Measurements from ENCODE around the gene PRXL2A. TPM values are rescaled to one million over a fixed set of nuclear protein-coding genes. Genes with fewer than 3 reads are reported as not detected.
"Not testable (repeated sequence)": the region's sequence is repeated elsewhere in the genome, so short reads cannot be mapped to it uniquely, and the experiment has no call there.

The PRXL2A gene
- polyA plus RNA-seq, 3 donors, result 102 to 119 (median 105) TPM

- DNase-seq, result no peak
Observed at GRCh38 chr10:80473096-80473657, 64.8 kb downstream of the PRXL2A start.

GRCh38 chr10:80473692-80474596, 65.6 kb downstream of the PRXL2A start:
- DNase-seq, result no peak

GRCh38 chr10:80474597-80474910, 66.2 kb downstream of the PRXL2A start:
- DNase-seq, result no peak

GRCh38 chr10:80474941-80475340, 66.6 kb downstream of the PRXL2A start:
- no peak for DNase-seq

GRCh38 chr10:80475641-80476040, 67.3 kb downstream of the PRXL2A start:
- DNase-seq, result not testable (repeated sequence)

- DNase-seq, result no peak
Observed at GRCh38 chr10:80476685-80477084, 68.3 kb downstream of the PRXL2A start.

GRCh38 chr10:80477813-80478212, 69.5 kb downstream of the PRXL2A start:
- no peak for DNase-seq

GRCh38 chr10:80480373-80480772, 72.0 kb downstream of the PRXL2A start:
- not testable (repeated sequence) for DNase-seq

GRCh38 chr10:80480852-80481251, 72.5 kb downstream of the PRXL2A start:
- DNase-seq, result no peak

GRCh38 chr10:80484243-80484642, 75.9 kb downstream of the PRXL2A start:
- DNase-seq, result no peak

GRCh38 chr10:80484676-80485075, 76.3 kb downstream of the PRXL2A start:
- DNase-seq, result no peak

GRCh38 chr10:80485076-80485945, 77.0 kb downstream of the PRXL2A start:
- no peak for DNase-seq

GRCh38 chr10:80485946-80486764, 77.8 kb downstream of the PRXL2A start:
- no peak for DNase-seq

Other genes starting within 250 kb of the PRXL2A start
- gene ANXA11, start 203.0 kb upstream of the PRXL2A start, polyA plus RNA-seq (ENCODE audit: insufficient read length in 3 of 3), result 100 to 1,000 TPM; 127 to 139 (median 130) TPM
- 1 to 10 TPM; 1.0 to 1.5 (median 1.4) TPM for gene MAT1A, start 118.9 kb upstream of the PRXL2A start, polyA plus RNA-seq (ENCODE audit: insufficient read length in 3 of 3)
- under 1 TPM; 0.23 to 0.64 (median 0.31) TPM for gene DYDC1, start 51.8 kb upstream of the PRXL2A start, polyA plus RNA-seq (ENCODE audit: insufficient read length in 3 of 3)
- gene DYDC2, start 51.8 kb upstream of the PRXL2A start, polyA plus RNA-seq (ENCODE audit: insufficient read length in 3 of 3), result 1 to 10 TPM; 1.8 to 2.2 (median 1.9) TPM
- 10 to 100 TPM; 84.9 to 97.4 (median 97.3) TPM for gene TSPAN14, start 45.8 kb downstream of the PRXL2A start, polyA plus RNA-seq (ENCODE audit: insufficient read length in 3 of 3)
- under 1 TPM; 0.07 to 0.20 (median 0.18) TPM for gene SH2D4B, start 129.4 kb downstream of the PRXL2A start, polyA plus RNA-seq (ENCODE audit: insufficient read length in 3 of 3)